GM12864 (cell line): ENCODE measurements around the gene NPM1.

Experiments used
- DNase-seq: peaks from one replicate; pipeline ENCODE4 v3.0.0-alpha.2; 2011; ENCODE audit warnings: low read depth
- H3K4me3 ChIP-seq: 2 replicates; pipeline ENCODE4 v1.5.1; 2011; ENCODE audit warnings: mild to moderate bottlenecking, low read depth, low read length, control low read depth
- CTCF ChIP-seq: IDR thresholded peaks from 2 replicates; pipeline ENCODE4 v1.5.1; 2011; ENCODE audit warnings: low read depth, mild to moderate bottlenecking, moderate library complexity, low read length, control low read depth, inconsistent platforms; ENCODE audit errors: missing control alignments

Gene NPM1

DNA sequence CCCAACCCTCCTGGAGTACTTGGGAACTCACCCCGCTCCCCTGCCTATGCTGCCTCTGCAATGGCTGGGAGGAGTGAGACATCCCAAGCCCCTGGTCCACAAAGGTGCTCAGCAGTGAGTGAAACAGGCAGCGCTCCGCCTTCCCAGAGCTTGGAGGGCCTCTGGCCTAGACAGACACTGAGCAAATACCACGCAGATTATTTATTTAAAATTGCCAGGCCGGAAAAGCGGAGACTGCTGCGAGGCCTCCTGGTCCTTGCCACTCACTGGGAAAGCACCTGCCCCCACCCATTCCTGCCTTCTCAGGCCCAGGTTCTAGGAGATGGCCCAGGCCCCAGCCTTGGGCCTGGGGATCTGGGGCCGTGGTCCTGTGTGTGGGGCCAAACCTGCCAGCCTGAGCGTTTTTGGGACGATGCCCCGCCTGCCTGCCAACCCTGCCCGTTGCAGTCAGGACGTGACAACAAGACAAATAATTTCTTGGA is 49.2 kb downstream of the NPM1 start:
- no peak for TF ChIP-seq CTCF
- no peak for DNase-seq
- no peak overlapping the region for H3K4me3 ChIP-seq

- TF ChIP-seq CTCF, result no peak
- H3K4me3 ChIP-seq, result no peak overlapping the region
Observed at GRCh38 chr5:171437286-171437821, 49.7 kb downstream of the NPM1 start.

DNA sequence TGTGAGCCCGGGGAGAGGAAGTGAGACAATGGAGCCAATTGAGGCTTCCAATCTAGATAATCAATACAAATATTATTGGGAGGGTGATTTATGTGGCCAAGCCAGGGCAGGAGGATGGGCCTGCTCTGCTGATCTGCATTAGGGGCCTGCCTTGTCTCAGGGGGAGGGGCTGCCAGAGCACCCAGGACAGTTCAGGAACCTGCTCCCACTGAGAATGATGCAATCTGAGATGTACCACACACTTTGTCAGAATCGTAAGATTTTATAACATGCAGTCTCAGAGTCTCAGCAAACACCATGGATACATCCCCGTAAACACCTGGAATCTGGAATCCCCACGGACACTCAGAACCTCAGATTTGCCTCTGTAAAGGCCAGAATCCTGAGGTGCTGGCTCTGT is 51.1 kb downstream of the NPM1 start:
- H3K4me3 ChIP-seq, result no peak overlapping the region
- no peak for TF ChIP-seq CTCF
- DNase-seq, result no peak

More at GRCh38 chr5:171437286-171437821, 49.7 kb downstream of the NPM1 start:
- DNase-seq, result no peak

GRCh38 chr5:171441246-171441791 is 53.7 kb downstream of the NPM1 start:
- H3K4me3 ChIP-seq, result no peak overlapping the region
- TF ChIP-seq CTCF, result no peak
- no peak for DNase-seq

- DNase-seq, result no peak
- TF ChIP-seq CTCF, result no peak
- no peak overlapping the region for H3K4me3 ChIP-seq
Observed at GRCh38 chr5:171442287-171443042, 54.8 kb downstream of the NPM1 start.

- H3K4me3 ChIP-seq, result no peak overlapping the region
- DNase-seq, result no peak
- no peak for TF ChIP-seq CTCF
Observed at GRCh38 chr5:171444582-171444981, 56.9 kb downstream of the NPM1 start.
